ENCODE results near the gene TMEM204.

GRCh38 chr16:1601489-1601888 lies 68.0 kb downstream of the TMEM204 start:
- TF ChIP-seq CTCF (conservative IDR thresholded peaks at IDR 0.05) (no peak), EZH2 (IDR thresholded peaks at IDR 0.05; ENCODE audit: low read depth) (no peak)

Measured in PC-9 (cell line).